Ovary (tissue), 3 donors: Measurements from ENCODE around the gene EPDR1.

ENCODE experiments used
- POLR2A ChIP-seq: fragments of 450-650 bp; IDR thresholded peaks from one replicate; pipeline ENCODE4 v1.6.1; 2017; ENCODE audit warnings: antibody characterized with exemption, mild to moderate bottlenecking, moderate library complexity
- TF ChIP-seq, protein P1 (sequence below), 3 donors: fragments of 450-650 bp in 2 of 3; fragments of 200-600 bp in 1 of 3; IDR thresholded peaks; one replicate each; pipeline versions ENCODE4 v1.5.1 to v1.8.0; 2016 to 2022; ENCODE audit warnings: antibody characterized with exemption in 3 of 3, mild to moderate bottlenecking in 1 of 3
- donor health status: DM: no; HTN: no; CAD: no.

DNA sequence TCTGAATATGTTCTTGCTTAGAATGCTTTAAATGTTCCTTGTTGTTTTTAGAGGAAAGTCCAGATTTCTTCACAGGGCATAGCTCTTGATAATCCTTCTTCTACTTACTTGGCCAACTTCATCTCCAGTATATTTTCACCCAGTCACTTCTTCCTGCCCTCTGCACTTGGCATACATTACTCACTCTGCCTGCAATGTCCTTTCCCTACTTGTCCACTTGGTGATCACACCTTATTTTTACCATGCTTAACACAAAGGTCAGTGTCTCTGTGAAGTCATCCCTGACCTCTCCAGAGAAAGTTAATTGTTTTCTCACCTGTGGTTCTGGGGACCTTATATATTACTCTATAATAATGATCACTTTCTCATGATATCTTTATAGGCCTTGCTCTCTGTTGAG, 27.1 kb upstream of the EPDR1 start:
- TF ChIP-seq, protein P1, sequence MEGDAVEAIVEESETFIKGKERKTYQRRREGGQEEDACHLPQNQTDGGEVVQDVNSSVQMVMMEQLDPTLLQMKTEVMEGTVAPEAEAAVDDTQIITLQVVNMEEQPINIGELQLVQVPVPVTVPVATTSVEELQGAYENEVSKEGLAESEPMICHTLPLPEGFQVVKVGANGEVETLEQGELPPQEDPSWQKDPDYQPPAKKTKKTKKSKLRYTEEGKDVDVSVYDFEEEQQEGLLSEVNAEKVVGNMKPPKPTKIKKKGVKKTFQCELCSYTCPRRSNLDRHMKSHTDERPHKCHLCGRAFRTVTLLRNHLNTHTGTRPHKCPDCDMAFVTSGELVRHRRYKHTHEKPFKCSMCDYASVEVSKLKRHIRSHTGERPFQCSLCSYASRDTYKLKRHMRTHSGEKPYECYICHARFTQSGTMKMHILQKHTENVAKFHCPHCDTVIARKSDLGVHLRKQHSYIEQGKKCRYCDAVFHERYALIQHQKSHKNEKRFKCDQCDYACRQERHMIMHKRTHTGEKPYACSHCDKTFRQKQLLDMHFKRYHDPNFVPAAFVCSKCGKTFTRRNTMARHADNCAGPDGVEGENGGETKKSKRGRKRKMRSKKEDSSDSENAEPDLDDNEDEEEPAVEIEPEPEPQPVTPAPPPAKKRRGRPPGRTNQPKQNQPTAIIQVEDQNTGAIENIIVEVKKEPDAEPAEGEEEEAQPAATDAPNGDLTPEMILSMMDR (IDR thresholded peaks at IDR 0.05): no peak
- no peak for TF ChIP-seq POLR2A
